RWPE1 (cell line): ENCODE data around the gene IFNL1.
A peak's percentile ranks its signal among the peaks of the same experiment; 100 is the strongest.

Source experiments
- CTCF ChIA-PET: fragments of 350-600 bp; sonication (Branson Sonifier 250); formaldehyde crosslinking; extraction: SDS; loops from one replicate; lab custom pipeline; 2021; lab: Yijun Ruan, JAX
- POLR2A ChIA-PET: fragments of 400-600 bp; formaldehyde crosslinking; extraction: SDS; loops from one replicate; lab custom pipeline; 2020; ENCODE audit warnings: antibody characterized with exemption; ENCODE audit not compliant: low non-redundant PET; lab: Yijun Ruan, JAX
- DNase-seq: peaks from one replicate; pipeline ENCODE4 v3.0.0; 2012; ENCODE audit warnings: low spot score
- H3K27ac ChIP-seq: fragments of 450-650 bp; 2 replicates; pipeline ENCODE4 v1.5.1; 2017
- TF ChIP-seq, protein P1 (sequence below): fragments of 450-650 bp; conservative IDR thresholded peaks from 2 replicates; pipeline ENCODE4 v1.5.1; 2017; ENCODE audit warnings: low read depth, mild to moderate bottlenecking

Gene IFNL1

DNA sequence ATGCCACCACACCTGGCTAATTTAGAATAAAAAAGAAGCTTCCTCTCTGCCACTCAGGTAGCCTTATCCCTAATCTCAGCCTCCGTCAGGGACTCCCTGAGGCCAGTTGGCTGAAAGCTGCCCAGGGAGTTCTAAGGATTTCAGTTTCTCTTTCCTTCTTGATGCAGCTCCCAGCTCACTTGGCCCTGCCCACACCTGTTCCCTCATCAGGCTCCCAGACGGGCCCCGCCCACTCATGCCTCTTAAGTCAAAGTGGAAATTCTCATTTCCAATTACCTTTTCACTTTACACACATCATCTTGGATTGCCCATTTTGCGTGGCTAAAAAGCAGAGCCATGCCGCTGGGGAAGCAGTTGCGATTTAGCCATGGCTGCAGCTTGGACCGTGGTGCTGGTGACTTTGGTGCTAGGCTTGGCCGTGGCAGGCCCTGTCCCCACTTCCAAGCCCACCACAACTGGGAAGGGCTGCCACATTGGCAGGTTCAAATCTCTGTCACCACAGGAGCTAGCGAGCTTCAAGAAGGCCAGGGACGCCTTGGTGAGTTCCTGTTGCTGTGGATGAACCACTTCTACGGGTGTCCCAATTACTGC is at the start of gene IFNL1:
TSS of gene IFNL1 (plus strand) at position 353 of the 591 bp plus-strand sequence. CDS start at position 368, 15 bp downstream.
- TF ChIP-seq, protein P1, sequence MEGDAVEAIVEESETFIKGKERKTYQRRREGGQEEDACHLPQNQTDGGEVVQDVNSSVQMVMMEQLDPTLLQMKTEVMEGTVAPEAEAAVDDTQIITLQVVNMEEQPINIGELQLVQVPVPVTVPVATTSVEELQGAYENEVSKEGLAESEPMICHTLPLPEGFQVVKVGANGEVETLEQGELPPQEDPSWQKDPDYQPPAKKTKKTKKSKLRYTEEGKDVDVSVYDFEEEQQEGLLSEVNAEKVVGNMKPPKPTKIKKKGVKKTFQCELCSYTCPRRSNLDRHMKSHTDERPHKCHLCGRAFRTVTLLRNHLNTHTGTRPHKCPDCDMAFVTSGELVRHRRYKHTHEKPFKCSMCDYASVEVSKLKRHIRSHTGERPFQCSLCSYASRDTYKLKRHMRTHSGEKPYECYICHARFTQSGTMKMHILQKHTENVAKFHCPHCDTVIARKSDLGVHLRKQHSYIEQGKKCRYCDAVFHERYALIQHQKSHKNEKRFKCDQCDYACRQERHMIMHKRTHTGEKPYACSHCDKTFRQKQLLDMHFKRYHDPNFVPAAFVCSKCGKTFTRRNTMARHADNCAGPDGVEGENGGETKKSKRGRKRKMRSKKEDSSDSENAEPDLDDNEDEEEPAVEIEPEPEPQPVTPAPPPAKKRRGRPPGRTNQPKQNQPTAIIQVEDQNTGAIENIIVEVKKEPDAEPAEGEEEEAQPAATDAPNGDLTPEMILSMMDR, result no peak
- CTCF ChIA-PET, result interaction anchor here (1.1 kb wide), 1 partner anchor 26 kb away, joined by 3 read pairs; no protein-coding TSS in a partner anchor
- DNase-seq, result peak; percentile 37
- no peak within 1 kb of the TSS for H3K27ac ChIP-seq
- POLR2A ChIA-PET, result no interaction called here

DNA sequence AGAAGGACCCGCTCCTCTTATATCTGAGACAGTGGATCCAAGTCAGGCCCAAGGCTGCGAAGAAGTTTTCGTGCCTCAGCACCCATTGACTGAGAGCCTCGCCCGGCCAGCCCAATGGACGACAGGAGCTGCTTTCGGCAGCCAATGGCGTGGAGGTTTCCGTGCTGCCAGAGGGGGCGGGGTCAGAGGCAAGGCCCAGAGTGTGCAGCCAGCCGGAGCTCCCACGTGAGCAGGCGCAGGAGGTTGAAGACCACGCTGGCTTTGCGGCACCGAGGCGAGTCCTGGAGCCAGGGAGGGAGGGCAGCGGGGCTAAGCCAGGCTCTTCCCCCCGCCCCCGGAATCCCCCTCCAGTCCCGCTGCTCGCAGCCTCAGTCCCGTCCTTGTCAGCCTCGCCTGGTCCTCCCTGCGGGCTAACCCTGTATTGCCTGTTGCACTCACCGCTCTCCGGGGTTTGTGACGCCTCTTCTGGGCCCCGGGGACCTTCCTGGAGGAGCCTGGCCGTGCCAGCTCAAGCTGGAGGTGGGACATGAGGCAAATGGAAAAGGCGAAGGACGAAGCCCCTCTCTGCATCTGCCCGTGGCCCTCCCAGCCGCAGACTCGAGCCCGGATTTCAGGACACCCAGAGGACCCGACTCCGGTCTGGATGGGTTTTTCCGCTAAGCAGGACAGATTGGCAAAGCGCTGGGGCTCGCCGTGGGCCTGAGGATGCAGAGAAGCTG is 49.1 kb upstream of the IFNL1 start:
- POLR2A ChIA-PET, result no interaction called here
- CTCF ChIA-PET, result interaction anchor here (0.8 kb wide), 1 partner anchor 101 kb away, joined by 4 read pairs; no protein-coding TSS in a partner anchor
- no peak for DNase-seq
- TF ChIP-seq, protein P1, result no peak
- no peak overlapping the region for H3K27ac ChIP-seq

DNA sequence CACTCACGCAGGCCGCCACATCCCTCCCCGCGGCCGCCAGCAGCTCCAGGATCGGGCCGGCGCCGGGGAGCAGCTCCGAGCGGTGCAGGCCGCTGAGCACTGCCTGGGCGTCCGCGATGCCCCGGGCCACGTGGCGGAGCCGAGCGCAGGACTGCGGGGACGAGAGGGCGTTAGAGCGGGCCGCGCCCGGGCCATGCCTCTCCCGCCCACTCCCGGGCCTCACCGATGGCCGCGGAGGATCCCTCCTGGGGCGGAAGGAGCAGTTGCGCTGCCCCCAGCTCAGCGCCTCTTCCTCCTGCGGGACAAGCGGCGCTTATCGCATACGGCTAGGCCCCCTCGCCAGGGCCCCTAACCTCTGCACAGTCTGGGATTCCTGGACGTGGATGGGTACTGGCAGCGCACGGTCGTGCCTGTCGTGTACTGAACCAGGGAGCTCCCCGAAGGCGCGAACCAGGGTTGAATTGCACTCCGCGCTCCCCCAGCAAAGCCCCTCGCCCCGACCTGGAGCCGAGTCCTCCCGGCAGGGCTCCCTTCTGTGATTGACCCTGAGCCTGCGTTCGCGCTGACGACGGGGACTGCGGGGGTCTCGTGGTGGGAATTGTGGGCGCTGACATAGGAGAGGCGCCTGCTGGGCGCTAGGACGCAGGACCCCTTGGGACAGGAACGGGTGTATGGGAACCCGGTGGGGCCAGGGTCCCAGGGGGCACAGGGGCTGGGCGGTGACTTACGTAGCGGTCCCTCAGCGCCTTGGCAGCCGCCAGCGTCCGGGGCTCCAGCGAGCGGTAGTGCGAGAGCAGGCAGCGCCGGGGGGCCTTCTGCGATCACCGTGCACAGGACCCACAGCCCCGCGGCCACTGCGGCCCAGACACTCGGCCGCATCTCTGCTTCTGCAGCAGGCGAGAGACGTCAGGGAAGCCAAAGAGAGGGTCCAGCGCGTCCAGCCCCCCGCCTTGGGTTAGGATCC is 48.2 kb upstream of the IFNL1 start:
- no peak for DNase-seq
- no peak overlapping the region for H3K27ac ChIP-seq
- ChIA-PET CTCF (interaction anchor here (0.6 to 0.8 kb wide), 3 partner anchors 68 to 1411 kb away, joined by 3 to 4 read pairs (median 4); no protein-coding TSS in a partner anchor), POLR2A (no interaction called here)
- TF ChIP-seq, protein P1, result no peak

DNA sequence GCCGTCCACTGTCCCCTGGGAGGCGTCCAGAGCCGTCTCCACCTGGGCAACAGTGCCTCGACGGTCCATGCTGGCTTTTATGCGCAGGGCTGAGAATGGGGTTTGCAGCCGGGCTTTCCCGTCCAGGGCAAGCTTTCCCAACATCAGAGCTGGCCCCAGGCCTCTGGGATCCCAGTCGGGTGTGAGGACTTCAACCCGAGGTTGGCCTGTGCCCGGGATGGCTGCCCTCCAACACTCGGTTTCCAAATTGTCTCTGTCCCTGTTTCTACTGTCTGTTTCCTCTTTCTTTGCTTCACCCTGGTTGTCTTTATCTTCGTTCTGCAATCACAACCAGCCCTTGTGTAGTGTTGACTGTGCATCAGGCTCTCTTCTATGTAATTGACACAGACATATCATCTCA is 47.4 kb upstream of the IFNL1 start, which contains the start of gene IFNL4:
TSS of gene IFNL4 (minus strand) at position 51 of the 400 bp plus-strand sequence.
- no peak within 1 kb of the TSS for H3K27ac ChIP-seq
- ChIA-PET POLR2A (no interaction called here), CTCF (no interaction called here)
- DNase-seq, result no peak
- TF ChIP-seq, protein P1, result no peak

GRCh38 chr19:39251081-39251480 is 45.1 kb upstream of the IFNL1 start:
- CTCF ChIA-PET, result interaction anchor here (1.1 kb wide), 1 partner anchor 141 kb away, joined by 5 read pairs; no protein-coding TSS in a partner anchor
- DNase-seq, result no peak
- H3K27ac ChIP-seq, result no peak overlapping the region
- TF ChIP-seq, protein P1, result no peak
- POLR2A ChIA-PET, result no interaction called here
